Natural killer cell (primary cell): Measurements from ENCODE around the gene ZBTB22. TPM values are rescaled to one million over a fixed set of nuclear protein-coding genes. Genes with fewer than 3 reads are reported as not detected.
"Not testable (repeated sequence)": the region's sequence is repeated elsewhere in the genome, so short reads cannot be mapped to it uniquely, and the experiment has no call there.

Source experiments
- ATAC-seq, 3 donors: fragments of 150-1000 bp in 2 of 3; fragments of 200-7000 bp in 1 of 3; cut with Tn5 transposase; 1 replicate in 1 of 3; 2 replicates in 2 of 3; pipeline ENCODE4 v1.10.0; 2021; ENCODE audit warnings: mild to moderate bottlenecking in 2 of 3, moderate library complexity in 2 of 3
- DNase-seq, 2 donors: peaks; one replicate each; pipeline versions ENCODE4 v3.0.0 to v3.0.0-alpha.2; 2013 to 2021; ENCODE audit warnings: mixed read lengths in 1 of 2
- H3K27ac ChIP-seq: one replicate; pipeline ENCODE4 v1.5.1; 2013; ENCODE audit warnings: mild to moderate bottlenecking, low read length
- H3K27me3 ChIP-seq: one replicate; pipeline ENCODE4 v1.6.1; 2013; ENCODE audit warnings: low read length; ENCODE audit not compliant: control insufficient read depth, insufficient read depth
- H3K36me3 ChIP-seq: one replicate; pipeline ENCODE4 v1.6.1; 2013; ENCODE audit warnings: low read length; ENCODE audit not compliant: control insufficient read depth, insufficient read depth
- H3K4me1 ChIP-seq: one replicate; pipeline ENCODE4 v1.6.1; 2013; ENCODE audit warnings: low read length; ENCODE audit not compliant: control insufficient read depth, insufficient read depth
- H3K4me3 ChIP-seq: one replicate; pipeline ENCODE4 v1.5.1; 2013; ENCODE audit warnings: low read length
- H3K9me3 ChIP-seq: one replicate; pipeline ENCODE4 v1.6.1; 2013; ENCODE audit warnings: low read length; ENCODE audit not compliant: control insufficient read depth, insufficient read depth
- H3K27ac Mint-ChIP-seq, 2 donors: one replicate each; pipeline ENCODE4 v1.8.0; 2022; ENCODE audit warnings: mild to moderate bottlenecking in 2 of 2, mixed read lengths in 2 of 2, moderate library complexity in 1 of 2
- H3K27me3 Mint-ChIP-seq, 2 donors: one replicate each; pipeline ENCODE4 v1.8.0; 2022; ENCODE audit warnings: low read depth in 2 of 2, mixed read lengths in 2 of 2
- H3K36me3 Mint-ChIP-seq: one replicate; pipeline ENCODE4 v1.8.0; 2022; ENCODE audit warnings: mixed read lengths
- H3K4me1 Mint-ChIP-seq, 2 donors: one replicate each; pipeline ENCODE4 v1.8.0; 2022; ENCODE audit warnings: mixed read lengths in 2 of 2
- H3K4me3 Mint-ChIP-seq: one replicate; pipeline ENCODE4 v1.8.0; 2022; ENCODE audit warnings: mild to moderate bottlenecking, moderate library complexity, mixed read lengths
- H3K9me3 Mint-ChIP-seq, 2 donors: one replicate each; pipeline ENCODE4 v1.8.0; 2022; ENCODE audit warnings: mixed read lengths in 2 of 2
- WGBS: methylation state at CpG from one replicate; pipeline ENCODE4 v1.1.7; 2013; ENCODE audit warnings: missing lambda C conversion rate; ENCODE audit not compliant: insufficient coverage; 5-methylcytosine and 5-hydroxymethylcytosine counted together
- intact Hi-C: fragments of 100-400 bp; cut with micrococcal nuclease; formaldehyde crosslinking; loops from one replicate; pipeline ENCODE4 v1.14.2; 2022
- total RNA-seq, 4 donors: library from RNA; stranded (reverse); fragments of 120-200 nt in 1 of 4; gene quantifications; one replicate each; pipeline versions ENCODE4 v1.2.3 to v1.2.4, GENCODE V29; 2013 to 2022
- TF ChIP-seq, protein P1 (sequence below): fragments of 200-600 bp; IDR thresholded peaks from one replicate; pipeline ENCODE4 v1.8.0; 2022; ENCODE audit warnings: antibody characterized with exemption

ZBTB22 gene
- total RNA-seq, 3 donors from 2014 or later (not counting 1 experiment from before 2014, with no cell fraction given), result 20.4 to 34.0 (median 25.9) TPM

DNA sequence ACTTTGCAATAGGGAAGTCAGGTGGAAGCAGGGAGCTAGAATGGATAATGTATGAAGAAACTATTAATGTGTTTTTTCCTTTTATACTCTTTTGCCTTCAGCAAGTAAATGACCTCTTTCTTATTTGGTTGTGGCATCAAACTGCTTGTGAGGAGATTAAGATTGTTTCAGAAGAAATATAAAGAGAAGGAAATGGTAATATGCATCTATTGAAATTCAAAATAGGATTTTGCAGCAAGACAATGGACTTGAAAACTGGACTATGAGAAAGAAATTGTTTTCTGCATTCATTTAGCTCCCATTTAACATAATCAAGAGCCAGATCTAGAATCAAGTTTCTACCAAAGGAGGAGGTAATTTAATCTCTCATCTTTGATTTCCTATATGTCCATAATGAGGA, 41.8 kb upstream of the ZBTB22 start:
- Histone ChIP-seq H3K27me3 (no peaks in the 10 kb centered on the region), H3K4me1 (no peaks in the 10 kb centered on the region), H3K4me3 (no peak overlapping the region), H3K27ac (no peak overlapping the region), H3K36me3 (no peaks in the 10 kb centered on the region), H3K9me3 (no peaks in the 10 kb centered on the region)
- TF ChIP-seq, protein P1, sequence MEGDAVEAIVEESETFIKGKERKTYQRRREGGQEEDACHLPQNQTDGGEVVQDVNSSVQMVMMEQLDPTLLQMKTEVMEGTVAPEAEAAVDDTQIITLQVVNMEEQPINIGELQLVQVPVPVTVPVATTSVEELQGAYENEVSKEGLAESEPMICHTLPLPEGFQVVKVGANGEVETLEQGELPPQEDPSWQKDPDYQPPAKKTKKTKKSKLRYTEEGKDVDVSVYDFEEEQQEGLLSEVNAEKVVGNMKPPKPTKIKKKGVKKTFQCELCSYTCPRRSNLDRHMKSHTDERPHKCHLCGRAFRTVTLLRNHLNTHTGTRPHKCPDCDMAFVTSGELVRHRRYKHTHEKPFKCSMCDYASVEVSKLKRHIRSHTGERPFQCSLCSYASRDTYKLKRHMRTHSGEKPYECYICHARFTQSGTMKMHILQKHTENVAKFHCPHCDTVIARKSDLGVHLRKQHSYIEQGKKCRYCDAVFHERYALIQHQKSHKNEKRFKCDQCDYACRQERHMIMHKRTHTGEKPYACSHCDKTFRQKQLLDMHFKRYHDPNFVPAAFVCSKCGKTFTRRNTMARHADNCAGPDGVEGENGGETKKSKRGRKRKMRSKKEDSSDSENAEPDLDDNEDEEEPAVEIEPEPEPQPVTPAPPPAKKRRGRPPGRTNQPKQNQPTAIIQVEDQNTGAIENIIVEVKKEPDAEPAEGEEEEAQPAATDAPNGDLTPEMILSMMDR, result no peak
- DNase-seq (no peak), ATAC-seq (no peak)
- Mint-ChIP-seq H3K27ac (no peak overlapping the region), H3K9me3 (no peaks in the 10 kb centered on the region), H3K36me3 (no peaks in the 10 kb centered on the region), H3K4me3 (no peak overlapping the region), H3K27me3 (no peaks in the 10 kb centered on the region), H3K4me1 (no peaks in the 10 kb centered on the region)
- intact Hi-C loops, result no loop called here

DNA sequence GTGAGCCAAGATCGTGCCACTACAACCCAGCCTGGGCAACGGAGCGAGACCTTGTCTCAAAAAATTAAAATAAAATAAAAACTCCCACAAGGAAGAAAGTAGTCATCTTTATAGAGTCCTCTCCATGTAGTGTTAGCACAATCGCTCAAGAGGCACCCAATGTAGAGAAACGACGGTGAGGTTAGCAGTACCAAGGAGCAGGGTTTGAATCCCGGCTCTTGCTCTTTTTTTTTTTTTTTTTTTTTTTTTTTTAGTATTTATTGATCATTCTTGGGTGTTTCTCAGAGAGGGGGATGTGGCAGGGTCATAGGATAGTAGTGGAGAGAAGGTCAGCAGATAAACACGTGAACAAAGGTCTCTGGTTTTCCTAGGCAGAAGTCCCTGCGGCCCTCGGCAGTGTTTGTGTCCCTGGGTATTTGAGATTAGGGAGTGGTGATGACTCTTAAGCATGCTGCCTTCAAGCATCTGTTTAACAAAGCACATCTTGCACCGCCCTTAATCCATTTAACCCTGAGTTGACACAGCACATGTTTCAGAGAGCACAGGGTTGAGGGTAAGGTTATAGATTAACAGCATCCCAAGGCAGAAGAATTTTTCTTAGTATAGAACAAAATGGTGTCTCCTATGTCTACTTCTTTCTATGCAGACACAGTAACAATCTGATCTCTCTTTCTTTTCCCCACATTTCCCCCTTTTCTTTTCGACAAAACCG, 39.8 kb upstream of the ZBTB22 start:
- ATAC-seq, H3K9me3 Mint-ChIP-seq, H3K4me1 Mint-ChIP-seq, intact Hi-C loops, H3K4me1 ChIP-seq, H3K27ac Mint-ChIP-seq, H3K36me3 ChIP-seq, H3K4me3 ChIP-seq, H3K27me3 Mint-ChIP-seq, DNase-seq, H3K27me3 ChIP-seq, H3K9me3 ChIP-seq, H3K36me3 Mint-ChIP-seq, H3K4me3 Mint-ChIP-seq, H3K27ac ChIP-seq: not testable (repeated sequence)
- WGBS, result 98% methylated on average over 12 of the region's 13 CpGs

DNA sequence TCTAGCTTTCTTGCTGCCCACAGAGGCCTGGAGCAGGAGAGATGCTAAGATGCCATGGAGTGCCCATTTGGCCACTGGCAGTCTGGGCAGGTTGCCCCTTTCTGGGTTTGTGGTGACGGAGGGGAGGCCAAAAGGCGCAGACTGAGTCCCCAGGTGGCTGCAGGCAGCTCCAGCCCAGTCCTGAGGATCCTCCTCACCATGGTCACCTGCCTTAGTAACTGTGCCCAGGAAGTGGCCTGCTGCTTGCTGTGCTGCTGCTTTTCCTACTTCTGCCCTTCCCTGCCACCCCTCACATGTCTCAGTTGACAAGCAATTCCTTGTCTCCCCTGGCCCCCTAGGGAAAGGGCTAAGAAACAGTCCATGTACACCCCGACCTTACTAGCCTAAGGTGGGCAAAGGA, 38.8 kb upstream of the ZBTB22 start:
- no peaks in the 10 kb centered on the region for H3K4me1 Mint-ChIP-seq
- H3K4me1 ChIP-seq, result no peaks in the 10 kb centered on the region
- H3K27me3 Mint-ChIP-seq, result no peaks in the 10 kb centered on the region
- no peaks in the 10 kb centered on the region for H3K36me3 Mint-ChIP-seq
- no peak overlapping the region for H3K27ac Mint-ChIP-seq
- no peaks in the 10 kb centered on the region for H3K9me3 ChIP-seq
- no peaks in the 10 kb centered on the region for H3K9me3 Mint-ChIP-seq
- H3K4me3 ChIP-seq, result no peak overlapping the region
- ATAC-seq, result no peak
- H3K27ac ChIP-seq, result no peak overlapping the region
- H3K4me3 Mint-ChIP-seq, result no peak overlapping the region
- no peaks in the 10 kb centered on the region for H3K27me3 ChIP-seq
- 83% methylated on average over 3 of the region's 3 CpGs for WGBS
- TF ChIP-seq, protein P1, result no peak
- intact Hi-C loops, result no loop called here
- H3K36me3 ChIP-seq, result no peaks in the 10 kb centered on the region
- DNase-seq, result no peak

DNA sequence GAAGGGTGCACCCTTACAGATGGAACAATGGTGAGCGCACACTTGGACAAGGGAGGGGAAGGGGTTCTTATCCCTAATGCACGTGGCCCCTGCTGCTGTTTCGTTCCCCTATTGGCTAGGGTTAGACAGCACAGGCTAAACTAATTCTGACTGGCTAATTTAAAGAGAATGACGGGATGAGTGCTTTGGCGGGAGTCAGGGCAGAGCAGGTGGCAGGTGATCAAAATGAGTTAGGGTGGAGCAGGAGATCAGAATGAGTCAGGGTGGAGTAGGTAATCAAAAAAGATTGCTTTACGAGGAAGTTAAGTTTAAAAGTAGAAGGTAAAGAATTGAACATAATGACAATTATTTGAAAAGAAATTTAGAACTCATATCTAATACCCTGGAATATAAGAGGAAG, 38.3 kb upstream of the ZBTB22 start:
- H3K9me3 ChIP-seq, H3K4me3 ChIP-seq, H3K36me3 Mint-ChIP-seq, intact Hi-C loops, H3K4me3 Mint-ChIP-seq, DNase-seq, H3K4me1 Mint-ChIP-seq, H3K4me1 ChIP-seq, H3K27ac ChIP-seq, H3K27me3 ChIP-seq, H3K9me3 Mint-ChIP-seq, ATAC-seq, H3K27me3 Mint-ChIP-seq, H3K36me3 ChIP-seq, H3K27ac Mint-ChIP-seq: not testable (repeated sequence)
- WGBS, result 92% methylated on average over 5 of the region's 6 CpGs
